SK-N-SH (cell line): ENCODE measurements around the gene TFPT. TPM values are rescaled to one million over a fixed set of nuclear protein-coding genes. Genes with fewer than 3 reads are reported as not detected.

ENCODE experiments used
- CTCF ChIA-PET: fragments of 300-600, 350-600 bp; formaldehyde crosslinking; extraction: SDS; loops from one replicate; lab custom pipeline; 2021; lab: Yijun Ruan, JAX
- POLR2A ChIA-PET: fragments of 350-600 bp; sonication (Branson Sonifier 250); formaldehyde crosslinking; extraction: SDS; loops from one replicate; lab custom pipeline; 2020; ENCODE audit warnings: antibody characterized with exemption, inconsistent platforms; lab: Yijun Ruan, JAX
- DNase-seq: peaks from one replicate; pipeline ENCODE4 v3.0.0; 2012
- H2AFZ ChIP-seq: fragments of 200-600 bp; sonication (generic); 2 replicates; pipeline ENCODE4 v1.8.1; 2016; ENCODE audit warnings: antibody characterized with exemption, mild to moderate bottlenecking, low read depth
- H3F3A ChIP-seq: fragments of 200-600 bp; sonication (generic); replicated peaks from 2 replicates; pipeline ENCODE3; 2016; ENCODE audit warnings: antibody characterized with exemption, mild to moderate bottlenecking; ENCODE audit not compliant: insufficient read depth
- H3K27ac ChIP-seq, 2 experiments: fragments of 200-500 bp in 1 of 2; fragments of 200-600 bp in 1 of 2; sonication (Bioruptor generic) in 1 of 2; sonication (generic), shearing (Covaris generic) in 1 of 2; 2 replicates each; pipeline versions ENCODE4 v1.5.1 to v1.6.1; 2014 to 2016; ENCODE audit warnings: low read depth in 2 of 2, inconsistent platforms in 1 of 2, low read length in 1 of 2, mild to moderate bottlenecking in 1 of 2, mixed read lengths in 1 of 2
- H3K27me3 ChIP-seq: fragments of 200-600 bp; sonication (generic), shearing (Covaris generic); 2 replicates; pipeline ENCODE4 v1.6.1; 2016; ENCODE audit warnings: mixed run types; ENCODE audit not compliant: insufficient read depth
- H3K36me3 ChIP-seq, 2 experiments: fragments of 200-500 bp in 1 of 2; fragments of 200-600 bp in 1 of 2; sonication (Bioruptor generic) in 1 of 2; sonication (generic) in 1 of 2; replicated peaks in 1 of 2; 2 replicates each; pipeline versions ENCODE3 to v1.5.1; 2014 to 2016; ENCODE audit warnings: low read length in 1 of 2, mild to moderate bottlenecking in 1 of 2; ENCODE audit not compliant: insufficient read depth in 2 of 2, control insufficient read depth in 1 of 2
- H3K4me1 ChIP-seq, 2 experiments: fragments of 200-500 bp in 1 of 2; fragments of 200-600 bp in 1 of 2; sonication (Bioruptor generic) in 1 of 2; sonication (generic), shearing (Covaris generic) in 1 of 2; 2 replicates each; pipeline versions ENCODE4 v1.5.1 to v1.6.1; 2014 to 2016; ENCODE audit warnings: low read depth in 1 of 2, low read length in 1 of 2, mixed run types in 1 of 2; ENCODE audit not compliant: insufficient read depth in 2 of 2, control insufficient read depth in 1 of 2
- H3K4me2 ChIP-seq: fragments of 200-600 bp; sonication (generic), shearing (Covaris generic); 2 replicates; pipeline ENCODE4 v1.6.1; 2017; ENCODE audit warnings: mixed run types
- H3K4me3 ChIP-seq, 2 experiments: fragments of 200-500 bp in 1 of 2; fragments of 200-600 bp in 1 of 2; sonication (Bioruptor generic) in 1 of 2; sonication (generic), shearing (Covaris generic) in 1 of 2; 2 replicates each; pipeline versions ENCODE4 v1.5.1 to v1.8.1; 2014 to 2016; ENCODE audit warnings: low read depth in 2 of 2, inconsistent platforms in 1 of 2, low read length in 1 of 2, mild to moderate bottlenecking in 1 of 2, mixed read lengths in 1 of 2, moderate library complexity in 1 of 2
- H3K79me2 ChIP-seq: fragments of 200-600 bp; sonication (generic); 2 replicates; pipeline ENCODE4 v1.8.1; 2017; ENCODE audit warnings: mild to moderate bottlenecking; ENCODE audit not compliant: insufficient read depth
- H3K9ac ChIP-seq: fragments of 200-600 bp; sonication (generic); 2 replicates; pipeline ENCODE4 v1.6.1; 2017; ENCODE audit warnings: mixed run types
- H3K9me2 ChIP-seq: fragments of 200-600 bp; sonication (generic); 2 replicates; pipeline ENCODE4 v1.6.1; 2017; ENCODE audit warnings: mixed run types
- H3K9me3 ChIP-seq: fragments of 200-600 bp; sonication (generic); 2 replicates; pipeline ENCODE4 v1.6.1; 2017; ENCODE audit warnings: mixed run types, mild to moderate bottlenecking, moderate library complexity
- H4K20me1 ChIP-seq: fragments of 200-600 bp; sonication (generic); 2 replicates; pipeline ENCODE4 v1.6.1; 2017; ENCODE audit warnings: mild to moderate bottlenecking, mixed run types; ENCODE audit not compliant: insufficient read depth
- CHD2 ChIP-seq: fragments of 150-350 bp; IDR thresholded peaks from 2 replicates; pipeline ENCODE4 v1.6.1; 2018; ENCODE audit warnings: low read length; ENCODE audit not compliant: partially characterized antibody
- ELF1 ChIP-seq: IDR thresholded peaks from 2 replicates; pipeline ENCODE4 v1.4.0; 2012
- EZH2phosphoT487 ChIP-seq: fragments of 200-600 bp; sonication (generic); IDR thresholded peaks from 2 replicates; pipeline ENCODE4 v1.6.1; 2017; ENCODE audit warnings: low read depth, mixed run types, mild to moderate bottlenecking, antibody characterized with exemption, moderate library complexity, borderline replicate concordance
- IRF3 ChIP-seq: fragments of 150-350 bp; IDR thresholded peaks from 2 replicates; pipeline ENCODE4 v1.6.1; 2016; ENCODE audit warnings: mild to moderate bottlenecking, low read depth, low read length
- JUND ChIP-seq: IDR thresholded peaks from 2 replicates; pipeline ENCODE4 v1.4.0; 2012
- MAX ChIP-seq: IDR thresholded peaks from 2 replicates; pipeline ENCODE4 v1.4.0; 2012; ENCODE audit warnings: low read depth
- MEF2A ChIP-seq: IDR thresholded peaks from 2 replicates; pipeline ENCODE4 v1.4.0; 2012; ENCODE audit warnings: low read depth, borderline replicate concordance
- NFIC ChIP-seq: IDR thresholded peaks from 2 replicates; pipeline ENCODE4 v1.4.0; 2012; ENCODE audit warnings: borderline replicate concordance
- RAD21 ChIP-seq: IDR thresholded peaks from 2 replicates; pipeline ENCODE4 v1.6.1; 2012; ENCODE audit warnings: mild to moderate bottlenecking, low read length
- RCOR1 ChIP-seq: fragments of 150-350 bp; IDR thresholded peaks from 2 replicates; pipeline ENCODE4 v1.6.1; 2017; ENCODE audit warnings: antibody characterized with exemption, low read length
- RFX5 ChIP-seq: IDR thresholded peaks from 2 replicates; pipeline ENCODE4 v1.6.1; 2012; ENCODE audit warnings: mild to moderate bottlenecking, improper control_type of control experiment, low read length
- TAF1 ChIP-seq: IDR thresholded peaks from 2 replicates; pipeline ENCODE4 v1.6.1; 2012; ENCODE audit warnings: low read depth, mild to moderate bottlenecking, low read length, moderate library complexity, borderline replicate concordance
- TCF12 ChIP-seq: IDR thresholded peaks from 2 replicates; pipeline ENCODE4 v1.4.0; 2012
- TEAD4 ChIP-seq: IDR thresholded peaks from 2 replicates; pipeline ENCODE4 v1.4.0; 2012; ENCODE audit warnings: mild to moderate bottlenecking, borderline replicate concordance; ENCODE audit not compliant: insufficient read depth
- YY1 ChIP-seq: IDR thresholded peaks from 2 replicates; pipeline ENCODE4 v1.4.0; 2012; ENCODE audit warnings: low read depth, mild to moderate bottlenecking
- ZBTB33 ChIP-seq: IDR thresholded peaks from 2 replicates; pipeline ENCODE4 v1.4.0; 2012; ENCODE audit warnings: low read depth, borderline replicate concordance
- WGBS: methylation state at CpG from one replicate; pipeline ENCODE4 v1.1.6; 2017; ENCODE audit warnings: low lambda C conversion rate; 5-methylcytosine and 5-hydroxymethylcytosine counted together
- polyA plus RNA-seq, 3 experiments: library from polyadenylated mRNA; depleted of rRNA; stranded (reverse); fragments of >200 nt; gene quantifications; 2 replicates each; pipeline ENCODE4 v1.2.3, GENCODE V29; 2012
- TF ChIP-seq, protein P1 (sequence below): fragments of 200-600 bp; sonication (generic); IDR thresholded peaks from 2 replicates; pipeline ENCODE4 v1.6.1; 2017; ENCODE audit warnings: antibody characterized with exemption, mild to moderate bottlenecking, moderate library complexity

The TFPT gene
- polyA plus RNA-seq, 1 of the 3 experiments (the other 2 are of a cell fraction), result 49.7 TPM

DNA sequence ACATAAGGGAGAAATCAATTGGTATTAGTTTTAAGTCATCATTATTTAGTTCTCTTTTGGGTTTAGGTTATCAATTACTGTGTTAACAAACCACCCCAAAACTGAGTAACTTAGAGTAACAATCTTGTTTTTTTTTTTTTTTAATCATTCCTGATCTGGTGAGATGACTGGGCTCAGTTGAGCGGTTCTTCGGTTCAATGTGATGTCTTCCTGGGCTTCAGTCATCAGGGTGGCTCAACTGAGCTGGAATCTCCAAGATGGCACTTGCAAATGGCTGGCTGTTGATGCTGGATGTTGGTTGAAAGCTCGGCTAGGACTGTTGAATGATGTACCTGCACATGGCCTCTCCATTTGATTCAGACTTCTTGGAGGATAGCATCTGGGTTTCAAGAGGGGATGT is 31.0 kb downstream of the TFPT start (continued):
- no peak for TF ChIP-seq ZBTB33

GRCh38 chr19:54081032-54081431 is 34.4 kb downstream of the TFPT start, which contains the start of gene TARM1:
TSS of gene TARM1 (minus strand) at chr19:54081365. CDS start at chr19:54081340, 25 bp downstream.
- Histone ChIP-seq H3K27ac (no peak within 1 kb of the TSS), H3F3A (no peaks in the 10 kb centered on the region), H3K9ac (no peak within 1 kb of the TSS), H3K27me3 (peaks cover 36% of the 10 kb centered on the region; the same call in 1 of the 2 replicates), H4K20me1 (no peaks in the 10 kb centered on the region), H3K4me1 (no peaks in the 10 kb centered on the region), H3K9me2 (no peaks in the 10 kb centered on the region), H3K4me2 (no peak within 1 kb of the TSS), H3K79me2 (no peaks in the 10 kb centered on the region), H3K36me3 (no peaks in the 10 kb centered on the region), H3K9me3 (no peaks in the 10 kb centered on the region), H3K4me3 (no peak within 1 kb of the TSS), H2AFZ (no peak within 1 kb of the TSS)
- CTCF ChIA-PET, result no interaction called here
- TF ChIP-seq MAX, result no peak
- TF ChIP-seq RFX5, result no peak
- TF ChIP-seq RCOR1, result no peak
- no peak for TF ChIP-seq EZH2phosphoT487
- no peak for TF ChIP-seq ELF1
- no peak for TF ChIP-seq IRF3
- TF ChIP-seq RAD21, result no peak
- no peak for DNase-seq
- POLR2A ChIA-PET, result no interaction called here
- 2% methylated on average over 6 of the region's 7 CpGs for WGBS

DNA sequence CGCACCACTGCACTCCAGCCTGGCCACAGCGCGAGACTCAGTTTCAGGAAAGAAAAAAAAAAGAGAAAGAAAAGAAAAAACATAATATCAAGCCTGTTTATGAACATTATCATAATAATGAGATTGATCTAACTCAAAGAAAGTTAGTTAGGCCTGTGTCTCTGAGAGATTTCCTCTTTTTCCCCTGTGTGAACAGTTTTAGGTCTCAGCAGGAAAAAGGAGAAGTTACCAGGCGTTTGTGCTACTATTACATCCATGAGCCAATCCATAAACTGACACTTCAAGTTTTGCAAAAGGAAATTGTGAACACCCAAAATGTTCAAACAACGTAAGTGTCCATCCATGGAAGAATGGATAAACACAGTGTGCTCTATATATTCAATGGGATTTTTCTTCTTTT is 38.1 kb downstream of the TFPT start:
- POLR2A ChIA-PET, result no interaction called here
- no peak overlapping the region for H3K4me3 ChIP-seq

More for the DNA sequence above, 38.1 kb downstream of the TFPT start:
- H4K20me1 ChIP-seq, result no peaks in the 10 kb centered on the region
- H2AFZ ChIP-seq, result no peak overlapping the region
- no peaks in the 10 kb centered on the region for H3K4me1 ChIP-seq
- H3K27ac ChIP-seq, result no peak overlapping the region
- no peak for DNase-seq
- H3K9ac ChIP-seq, result no peak overlapping the region
- no peaks in the 10 kb centered on the region for H3K9me3 ChIP-seq
- no peaks in the 10 kb centered on the region for H3K79me2 ChIP-seq
- peaks cover 50% of the 10 kb centered on the region; the same call in 1 of the 2 replicates for H3K27me3 ChIP-seq
- no peaks in the 10 kb centered on the region for H3K9me2 ChIP-seq
- H3K4me2 ChIP-seq, result no peak overlapping the region
- TF ChIP-seq CHD2 (no peak), TEAD4 (no peak), YY1 (no peak), NFIC (no peak), TCF12 (no peak), TAF1 (no peak), JUND (no peak), MEF2A (no peak), ELF1 (no peak)
- TF ChIP-seq, protein P1, sequence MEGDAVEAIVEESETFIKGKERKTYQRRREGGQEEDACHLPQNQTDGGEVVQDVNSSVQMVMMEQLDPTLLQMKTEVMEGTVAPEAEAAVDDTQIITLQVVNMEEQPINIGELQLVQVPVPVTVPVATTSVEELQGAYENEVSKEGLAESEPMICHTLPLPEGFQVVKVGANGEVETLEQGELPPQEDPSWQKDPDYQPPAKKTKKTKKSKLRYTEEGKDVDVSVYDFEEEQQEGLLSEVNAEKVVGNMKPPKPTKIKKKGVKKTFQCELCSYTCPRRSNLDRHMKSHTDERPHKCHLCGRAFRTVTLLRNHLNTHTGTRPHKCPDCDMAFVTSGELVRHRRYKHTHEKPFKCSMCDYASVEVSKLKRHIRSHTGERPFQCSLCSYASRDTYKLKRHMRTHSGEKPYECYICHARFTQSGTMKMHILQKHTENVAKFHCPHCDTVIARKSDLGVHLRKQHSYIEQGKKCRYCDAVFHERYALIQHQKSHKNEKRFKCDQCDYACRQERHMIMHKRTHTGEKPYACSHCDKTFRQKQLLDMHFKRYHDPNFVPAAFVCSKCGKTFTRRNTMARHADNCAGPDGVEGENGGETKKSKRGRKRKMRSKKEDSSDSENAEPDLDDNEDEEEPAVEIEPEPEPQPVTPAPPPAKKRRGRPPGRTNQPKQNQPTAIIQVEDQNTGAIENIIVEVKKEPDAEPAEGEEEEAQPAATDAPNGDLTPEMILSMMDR, result no peak
- WGBS, result 18% methylated on average over 5 of the region's 5 CpGs
- H3K36me3 ChIP-seq, result no peaks in the 10 kb centered on the region
- no peaks in the 10 kb centered on the region for H3F3A ChIP-seq
- CTCF ChIA-PET, result no interaction called here
